H1 (cell line): ENCODE results near the gene MAS1. TPM values are rescaled to one million over a fixed set of nuclear protein-coding genes. Genes with fewer than 3 reads are reported as not detected.

ENCODE experiments used
- CTCF ChIA-PET: fragments of 300-600 bp; sonication (Branson Sonifier 250); formaldehyde crosslinking; loops from one replicate; lab custom pipeline; 2021; ENCODE audit not compliant: partially characterized antibody; lab: Charles Lee
- POLR2A ChIA-PET: fragments of 300-600 bp; sonication (Branson Sonifier 250); formaldehyde crosslinking; loops from one replicate; lab custom pipeline; 2021; ENCODE audit warnings: inconsistent platforms; ENCODE audit not compliant: partially characterized antibody; lab: Charles Lee
- DNase-seq, 2 experiments: peaks; one replicate each; pipeline versions ENCODE4 v3.0.0 to v3.0.0-alpha.2; 2010 to 2022; ENCODE audit warnings: low spot score in 2 of 2, low read depth in 1 of 2, mixed read lengths in 1 of 2
- FAIRE-seq: peaks from 2 replicates; lab custom pipeline; 2011; peaks lifted over from hg19 to GRCh38; lab: Jason Lieb, UNC
- H2AFZ ChIP-seq: 2 replicates; pipeline ENCODE4 v1.8.1; 2012; ENCODE audit warnings: low read length, inconsistent platforms
- H2AK5ac ChIP-seq: 2 replicates; pipeline ENCODE4 v1.6.1; 2013; ENCODE audit warnings: low read depth, low read length
- H2BK120ac ChIP-seq: replicated peaks from 2 replicates; pipeline ENCODE3; 2013; ENCODE audit warnings: low read depth, low read length, inconsistent platforms
- H2BK12ac ChIP-seq: 2 replicates; pipeline ENCODE4 v1.6.1; 2013; ENCODE audit warnings: low read depth, low read length
- H2BK15ac ChIP-seq: 2 replicates; pipeline ENCODE4 v1.6.1; 2013; ENCODE audit warnings: low read length
- H2BK20ac ChIP-seq: 2 replicates; pipeline ENCODE4 v1.6.1; 2013; ENCODE audit warnings: low read length
- H2BK5ac ChIP-seq: 2 replicates; pipeline ENCODE4 v1.6.1; 2013; ENCODE audit warnings: low read depth, low read length
- H3K14ac ChIP-seq: 2 replicates; pipeline ENCODE4 v1.6.1; 2013; ENCODE audit warnings: inconsistent platforms; ENCODE audit not compliant: insufficient read length
- H3K18ac ChIP-seq: 2 replicates; pipeline ENCODE4 v1.6.1; 2013; ENCODE audit warnings: low read length; ENCODE audit errors: extremely low read depth
- H3K23ac ChIP-seq: 2 replicates; pipeline ENCODE4 v1.6.1; 2013; ENCODE audit warnings: inconsistent platforms; ENCODE audit not compliant: insufficient read length
- H3K23me2 ChIP-seq: 2 replicates; pipeline ENCODE4 v1.6.1; 2013; ENCODE audit warnings: low read depth, low read length
- H3K27ac ChIP-seq: 2 replicates; pipeline ENCODE4 v1.6.1; 2011; ENCODE audit warnings: low read depth, low read length, inconsistent platforms
- H3K27me3 ChIP-seq, 4 experiments: replicated peaks in 1 of 4; 1 replicate in 1 of 4; 2 replicates in 3 of 4; pipeline versions ENCODE4 v1.6.1 to v1.8.1; 2011 to 2013; ENCODE audit warnings: low read length in 3 of 4, mild to moderate bottlenecking in 3 of 4, inconsistent platforms in 2 of 4, mixed read lengths in 2 of 4, moderate library complexity in 1 of 4; ENCODE audit not compliant: control insufficient read depth in 3 of 4, insufficient read depth in 3 of 4; ENCODE audit errors: extremely low read depth in 1 of 4
- H3K36me3 ChIP-seq, 4 experiments: 2 replicates each; pipeline versions ENCODE4 v1.6.1 to v1.8.1; 2011 to 2013; ENCODE audit warnings: mild to moderate bottlenecking in 4 of 4, low read length in 3 of 4, moderate library complexity in 2 of 4, control low read depth in 1 of 4, inconsistent platforms in 1 of 4; ENCODE audit not compliant: insufficient read depth in 4 of 4, control insufficient read depth in 2 of 4
- H3K4ac ChIP-seq: replicated peaks from 2 replicates; pipeline ENCODE3; 2013; ENCODE audit warnings: low read length, low read depth, mixed read lengths, inconsistent platforms; ENCODE audit not compliant: insufficient read length
- H3K4me1 ChIP-seq, 4 experiments: replicated peaks in 1 of 4; 1 replicate in 1 of 4; 2 replicates in 3 of 4; pipeline versions ENCODE4 v1.6.1 to v1.8.1; 2011 to 2013; ENCODE audit warnings: low read length in 3 of 4, inconsistent platforms in 2 of 4, mixed read lengths in 1 of 4; ENCODE audit not compliant: insufficient read depth in 4 of 4, control insufficient read depth in 3 of 4
- H3K4me2 ChIP-seq, 2 experiments: 2 replicates each; pipeline versions ENCODE4 v1.6.1 to v1.8.1; 2011 to 2013; ENCODE audit warnings: low read depth in 2 of 2, low read length in 2 of 2, control low read depth in 1 of 2, inconsistent platforms in 1 of 2, mild to moderate bottlenecking in 1 of 2; ENCODE audit not compliant: insufficient read depth in 1 of 2
- H3K4me3 ChIP-seq, 4 experiments: fragments of 200-600, 300-600 bp in 1 of 4; sonication (generic), shearing (Covaris generic), sonication (Bioruptor Twin) in 1 of 4; 2 replicates each; pipeline versions ENCODE4 v1.5.1 to v1.8.1; 2011 to 2016; ENCODE audit warnings: low read length in 4 of 4, low read depth in 3 of 4, control low read depth in 2 of 4, inconsistent platforms in 2 of 4, mild to moderate bottlenecking in 2 of 4, mixed read lengths in 1 of 4, moderate library complexity in 1 of 4; ENCODE audit not compliant: insufficient read depth in 2 of 4; ENCODE audit errors: extremely low read depth in 1 of 4
- H3K56ac ChIP-seq: replicated peaks from 2 replicates; pipeline ENCODE3; 2013; ENCODE audit warnings: low read depth, mild to moderate bottlenecking, mixed read lengths, low read length, inconsistent platforms; ENCODE audit not compliant: insufficient read length
- H3K79me1 ChIP-seq: 2 replicates; pipeline ENCODE4 v1.6.1; 2013; ENCODE audit warnings: low read depth, low read length, control low read depth
- H3K79me2 ChIP-seq, 2 experiments: 2 replicates each; pipeline versions ENCODE4 v1.6.1 to v1.8.1; 2012 to 2013; ENCODE audit warnings: low read length in 2 of 2, mild to moderate bottlenecking in 2 of 2, inconsistent platforms in 1 of 2; ENCODE audit not compliant: insufficient read depth in 2 of 2, control insufficient read depth in 1 of 2
- H3K9ac ChIP-seq, 4 experiments: replicated peaks in 1 of 4; 1 replicate in 1 of 4; 2 replicates in 3 of 4; pipeline versions ENCODE4 v1.6.1 to v1.8.1; 2011 to 2013; ENCODE audit warnings: low read depth in 3 of 4, low read length in 3 of 4, control low read depth in 2 of 4, mild to moderate bottlenecking in 2 of 4, moderate library complexity in 2 of 4, inconsistent platforms in 1 of 4; ENCODE audit errors: extremely low read depth in 1 of 4
- H3K9me3 ChIP-seq, 2 experiments: 2 replicates each; pipeline versions ENCODE4 v1.6.1 to v1.8.1; 2012 to 2013; ENCODE audit warnings: mild to moderate bottlenecking in 2 of 2, moderate library complexity in 2 of 2, control low read depth in 1 of 2, inconsistent platforms in 1 of 2, low read depth in 1 of 2, low read length in 1 of 2, mixed read lengths in 1 of 2; ENCODE audit not compliant: insufficient read depth in 2 of 2
- H4K20me1 ChIP-seq, 2 experiments: replicated peaks in 1 of 2; 2 replicates each; pipeline versions ENCODE3 to v1.8.1; 2011 to 2013; ENCODE audit warnings: inconsistent platforms in 2 of 2, low read length in 2 of 2, mild to moderate bottlenecking in 1 of 2; ENCODE audit not compliant: insufficient read depth in 2 of 2, control insufficient read depth in 1 of 2
- H4K5ac ChIP-seq: 2 replicates; pipeline ENCODE4 v1.6.1; 2013; ENCODE audit warnings: low read length, low read depth, mixed read lengths, inconsistent platforms; ENCODE audit not compliant: insufficient read length
- H4K8ac ChIP-seq: 2 replicates; pipeline ENCODE4 v1.8.0; 2013; ENCODE audit warnings: mild to moderate bottlenecking, moderate library complexity, low read length, inconsistent platforms; ENCODE audit not compliant: insufficient read depth; ENCODE audit errors: extremely low read depth
- H4K91ac ChIP-seq: replicated peaks from 2 replicates; pipeline ENCODE3; 2013; ENCODE audit warnings: low read length, mixed read lengths, inconsistent platforms; ENCODE audit not compliant: insufficient read length
- ASH2L ChIP-seq: fragments of 200-600, 300-600 bp; sonication (generic); IDR thresholded peaks from one replicate; pipeline ENCODE4 v1.7.1; 2017; ENCODE audit warnings: low read length
- CEBPB ChIP-seq: IDR thresholded peaks from 2 replicates; pipeline ENCODE4 v1.6.1; 2012; ENCODE audit warnings: low read depth, low read length
- CHD2 ChIP-seq: IDR thresholded peaks from 2 replicates; pipeline ENCODE4 v1.6.1; 2012; ENCODE audit warnings: low read length, improper control_type of control experiment
- CTCF ChIP-seq, 3 experiments: IDR thresholded peaks; 1 replicate in 2 of 3; 2 replicates in 1 of 3; pipeline versions ENCODE4 v1.5.1 to v1.6.1; 2011; ENCODE audit warnings: low read length in 3 of 3, mild to moderate bottlenecking in 3 of 3, inconsistent platforms in 2 of 3, low read depth in 1 of 3, moderate library complexity in 1 of 3; ENCODE audit not compliant: insufficient read depth in 1 of 3; ENCODE audit errors: control extremely low read depth in 1 of 3
- HDAC2 ChIP-seq, 2 experiments: fragments of 300-600 bp in 1 of 2; sonication (generic) in 1 of 2; IDR thresholded peaks; 2 replicates each; pipeline ENCODE4 v1.6.1; 2011 to 2012; ENCODE audit warnings: low read depth in 2 of 2, low read length in 2 of 2, mild to moderate bottlenecking in 2 of 2, moderate library complexity in 2 of 2, borderline replicate concordance in 1 of 2, inconsistent platforms in 1 of 2
- HDAC6 ChIP-seq: IDR thresholded peaks from one replicate; pipeline ENCODE4 v1.7.1; 2012; ENCODE audit warnings: low read depth, mild to moderate bottlenecking, inconsistent platforms, low read length, moderate library complexity
- KDM4A ChIP-seq: IDR thresholded peaks from one replicate; pipeline ENCODE4 v1.7.1; 2012; ENCODE audit warnings: low read depth, mild to moderate bottlenecking, moderate library complexity, low read length, inconsistent platforms; ENCODE audit not compliant: severe bottlenecking
- NRF1 ChIP-seq: IDR thresholded peaks from 2 replicates; pipeline ENCODE4 v1.6.1; 2011; ENCODE audit warnings: mild to moderate bottlenecking, low read depth, low read length, improper control_type of control experiment
- POLR2A ChIP-seq, 2 experiments: IDR thresholded peaks; 1 replicate in 1 of 2; 2 replicates in 1 of 2; pipeline ENCODE4 v1.6.1; 2011; ENCODE audit warnings: low read depth in 2 of 2, low read length in 2 of 2, mild to moderate bottlenecking in 2 of 2; ENCODE audit errors: control extremely low read depth in 1 of 2
- POU5F1 ChIP-seq: IDR thresholded peaks from 2 replicates; pipeline ENCODE4 v1.6.1; 2011; ENCODE audit warnings: low read depth, mild to moderate bottlenecking, low read length, moderate library complexity
- SIRT6 ChIP-seq: IDR thresholded peaks from one replicate; pipeline ENCODE4 v1.7.1; 2012; ENCODE audit warnings: low read length, inconsistent platforms
- SIX5 ChIP-seq: IDR thresholded peaks from 2 replicates; pipeline ENCODE4 v1.6.1; 2011; ENCODE audit warnings: mild to moderate bottlenecking, low read depth, low read length
- SRF ChIP-seq: IDR thresholded peaks from 2 replicates; pipeline ENCODE4 v1.6.1; 2011; ENCODE audit warnings: mild to moderate bottlenecking, low read depth, low read length, moderate library complexity
- TAF1 ChIP-seq: IDR thresholded peaks from 2 replicates; pipeline ENCODE4 v1.6.1; 2011; ENCODE audit warnings: mild to moderate bottlenecking, low read depth, low read length
- WGBS, 2 experiments: shearing (Covaris generic) in 1 of 2; methylation state at CpG; one replicate each; pipeline versions ENCODE4 v1.1.6 to v1.1.7; 2013 to 2015; ENCODE audit warnings: low lambda C conversion rate in 2 of 2, mixed read lengths in 2 of 2, inconsistent platforms in 1 of 2, low coverage in 1 of 2, missing lambda C conversion rate in 1 of 2; ENCODE audit not compliant: insufficient replicate concordance in 2 of 2, insufficient coverage in 1 of 2, insufficient read length in 1 of 2; ENCODE audit errors: extremely low coverage in 1 of 2, missing lambda C conversion rate in 1 of 2; 5-methylcytosine and 5-hydroxymethylcytosine counted together
- polyA plus RNA-seq, 7 experiments: library from polyadenylated mRNA; depleted of rRNA in 3 of 7; stranded (reverse) in 5 of 7; unstranded in 2 of 7; fragments of >200 nt in 5 of 7; fragments of 200-250 nt in 2 of 7; gene quantifications; 1 replicate in 5 of 7; 2 replicates in 1 of 7; 4 replicates in 1 of 7; pipeline versions ENCODE4 v1.2.1 to v1.2.3, GENCODE V29; 2011 to 2013; ENCODE audit warnings: missing spikeins in 2 of 7, mixed read lengths in 2 of 7
- total RNA-seq: library from RNA; stranded (reverse); fragmentation: NEBNext Ultra II Directional; extraction: Animal tissue kit (Norgen Biotek cat#: 25700); gene quantifications from 2 replicates; pipeline ENCODE4 v1.2.1, GENCODE V29; 2021

Gene MAS1
- total and polyA plus RNA-seq, 2 of the 8 experiments (the other 6 are each of a cell fraction or from before 2014, with no cell fraction given) = 0.02 TPM; not detected in 1

- FAIRE-seq = no peak
- H3K4me3 ChIP-seq = no peak overlapping the region
- 79% methylated on average over 1 of the region's 1 CpG; no CpG with 5 or more reads in 1 of the 2 experiments for WGBS, 2 experiments
- H4K20me1 ChIP-seq = no peaks in the 10 kb centered on the region
- no peak overlapping the region for H3K4ac ChIP-seq
- no peak overlapping the region for H2BK12ac ChIP-seq
- ChIA-PET CTCF (interaction anchor here (0.5 to 1.6 kb wide), 4 partner anchors 9 to 209 kb away, joined by 3 to 8 read pairs (median 4); no protein-coding TSS in a partner anchor), POLR2A (no interaction called here)
- DNase-seq = no peak
- no peaks in the 10 kb centered on the region for H3K23me2 ChIP-seq
- no peaks in the 10 kb centered on the region for H3K36me3 ChIP-seq
- no peak overlapping the region for H3K4me2 ChIP-seq
- H2AFZ ChIP-seq = no peak overlapping the region
- no peak overlapping the region for H3K56ac ChIP-seq
- H4K8ac ChIP-seq = no peak overlapping the region
- no peaks in the 10 kb centered on the region for H3K27me3 ChIP-seq
- H2AK5ac ChIP-seq = no peak overlapping the region
- no peak overlapping the region for H3K27ac ChIP-seq
- H3K79me1 ChIP-seq = no peaks in the 10 kb centered on the region
- H2BK20ac ChIP-seq = no peak overlapping the region
- H3K79me2 ChIP-seq = no peaks in the 10 kb centered on the region
- H4K91ac ChIP-seq = no peak overlapping the region
- no peak overlapping the region for H3K23ac ChIP-seq
- H2BK120ac ChIP-seq = no peak overlapping the region
- H3K9me3 ChIP-seq = no peaks in the 10 kb centered on the region
- no peak overlapping the region for H2BK5ac ChIP-seq
- no peak overlapping the region for H3K14ac ChIP-seq
- no peaks in the 10 kb centered on the region for H3K4me1 ChIP-seq
- no peak overlapping the region for H4K5ac ChIP-seq
- H3K18ac ChIP-seq = no peak overlapping the region
- H2BK15ac ChIP-seq = no peak overlapping the region
- no peak overlapping the region for H3K9ac ChIP-seq
- TF ChIP-seq HDAC2 (IDR thresholded peaks at IDR 0.05; ENCODE audit: borderline replicate concordance in 1 of 2, low read depth in 2 of 2, low read length in 2 of 2) (no peak), KDM4A (no peak), ASH2L (no peak), SIX5 (no peak), HDAC6 (no peak), SIRT6 (no peak), CHD2 (no peak), TAF1 (no peak), CTCF (IDR thresholded peaks at IDR 0.05; ENCODE audit: control extremely low read depth in 1 of 3, insufficient read depth in 1 of 3, low read depth in 1 of 3, low read length in 3 of 3) (no peak), NRF1 (no peak), POLR2A (IDR thresholded peaks at IDR 0.05; ENCODE audit: control extremely low read depth in 1 of 2, low read depth in 2 of 2, low read length in 2 of 2) (no peak), CEBPB (no peak), POU5F1 (no peak), SRF (no peak)
Measured at GRCh38 chr6:159933077-159933476, 42.3 kb downstream of the MAS1 start.
